Lung (tissue), 12 donors: ENCODE measurements around the gene EPHB2. TPM values are rescaled to one million over a fixed set of nuclear protein-coding genes. Genes with fewer than 3 reads are reported as not detected.
A peak's percentile ranks its signal among the peaks of the same experiment; 100 is the strongest.

Experiments used
- ATAC-seq: fragments of 200-7000 bp; cut with Tn5 transposase; one replicate; pipeline ENCODE4 v1.9.1; 2020; ENCODE audit warnings: moderate number of reproducible peaks; ENCODE audit not compliant: insufficient read depth, low FRiP score
- DNase-seq, 3 donors: peaks; one replicate each; pipeline ENCODE4 v3.0.0-alpha.2; 2013 to 2017
- H3K27ac ChIP-seq, 2 donors: one replicate each; pipeline ENCODE4 v1.5.1; 2013; ENCODE audit warnings: mild to moderate bottlenecking in 2 of 2, moderate library complexity in 2 of 2, control low read depth in 1 of 2, inconsistent platforms in 1 of 2, low read depth in 1 of 2, low read length in 1 of 2
- H3K27me3 ChIP-seq, 3 donors: one replicate each; pipeline ENCODE4 v1.5.1; 2013; ENCODE audit warnings: low read length in 2 of 3; ENCODE audit not compliant: control insufficient read depth in 3 of 3, insufficient read depth in 3 of 3
- H3K36me3 ChIP-seq, 4 donors: one replicate each; pipeline ENCODE4 v1.5.1; 2013; ENCODE audit warnings: low read length in 4 of 4, mild to moderate bottlenecking in 1 of 4, moderate library complexity in 1 of 4; ENCODE audit not compliant: control insufficient read depth in 4 of 4, insufficient read depth in 4 of 4
- H3K4me1 ChIP-seq, 5 donors: one replicate each; pipeline ENCODE4 v1.5.1; 2013; ENCODE audit warnings: low read length in 5 of 5, mild to moderate bottlenecking in 2 of 5, moderate library complexity in 1 of 5; ENCODE audit not compliant: control insufficient read depth in 5 of 5, insufficient read depth in 5 of 5
- H3K4me3 ChIP-seq: one replicate; pipeline ENCODE4 v1.5.1; 2013; ENCODE audit warnings: mild to moderate bottlenecking, control low read depth, moderate library complexity
- H3K9ac ChIP-seq, 2 donors: one replicate each; pipeline ENCODE4 v1.5.1; 2013; ENCODE audit warnings: low read length in 2 of 2, control low read depth in 1 of 2; ENCODE audit not compliant: insufficient read depth in 1 of 2
- H3K9me3 ChIP-seq, 4 donors: one replicate each; pipeline ENCODE4 v1.5.1; 2013; ENCODE audit warnings: low read length in 3 of 4, mild to moderate bottlenecking in 1 of 4, moderate library complexity in 1 of 4; ENCODE audit not compliant: control insufficient read depth in 4 of 4, insufficient read depth in 3 of 4
- WGBS, 2 donors: extraction: QIAGEN DNeasy Blood & Tissue Kit; methylation state at CpG; one replicate each; pipeline ENCODE4 v1.1.7; 2013; 5-methylcytosine and 5-hydroxymethylcytosine counted together
- polyA plus RNA-seq, 2 donors: library from polyadenylated mRNA; stranded (reverse); fragments of 200-250 nt; gene quantifications; one replicate each; pipeline ENCODE4 v1.2.1, GENCODE V29; 2013
- total RNA-seq, 2 donors: library from RNA; depleted of rRNA in 1 of 2; stranded (reverse); fragments of >200 nt in 1 of 2; gene quantifications; one replicate each; pipeline ENCODE4 v1.2.1, GENCODE V29; 2014 to 2021
- TF ChIP-seq, protein P1 (sequence below): IDR thresholded peaks from 2 replicates; pipeline ENCODE4 v1.5.1; 2012; ENCODE audit warnings: mild to moderate bottlenecking; ENCODE audit errors: control extremely low read depth, extremely low read depth
- donor health status: control.
- donor health status: control.
- donor health status: Bipolar disorder and iron deficiency.
- donor health status: healthy.
- donor health status: DM: yes; HTN: yes; CAD: no.

The EPHB2 gene
- total and polyA plus RNA-seq, 4 donors: 1.2 to 8.5 (median 5.8) TPM

DNA sequence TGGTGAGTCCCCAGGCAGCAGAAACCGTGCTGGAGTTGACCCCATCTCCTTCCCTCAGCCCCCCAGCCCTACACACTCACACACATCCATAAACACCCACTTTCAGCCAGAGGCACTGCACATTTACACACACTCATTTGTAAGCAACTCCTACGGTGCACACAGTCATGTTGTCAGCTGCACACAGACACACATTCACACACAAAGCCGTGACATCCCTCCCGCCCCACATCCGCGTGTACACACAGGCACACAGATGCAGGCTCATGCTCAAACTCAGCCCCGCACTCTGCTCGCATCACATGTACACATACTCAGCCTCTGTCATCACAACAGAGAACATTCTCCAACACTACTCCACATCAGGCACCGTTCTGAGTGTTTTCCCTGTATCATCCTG is 214.5 kb downstream of the EPHB2 start:
- Histone ChIP-seq H3K4me3 (no peak overlapping the region), H3K27me3 (no peaks in the 10 kb centered on the region), H3K27ac (no peak overlapping the region), H3K9me3 (peaks cover 0 to under 1% (median 0%) of the 10 kb centered on the region in 4 donors), H3K36me3 (no peaks in the 10 kb centered on the region), H3K4me1 (peaks cover 0 to 2% (median 0%) of the 10 kb centered on the region in 5 donors), H3K9ac (no peak overlapping the region)
- 66 to 84% methylated on average over 9 of the region's 9 CpGs for WGBS, 2 donors
- DNase-seq (peak in 1 of 3 donors; percentile 13), ATAC-seq (no peak)
- TF ChIP-seq, protein P1, sequence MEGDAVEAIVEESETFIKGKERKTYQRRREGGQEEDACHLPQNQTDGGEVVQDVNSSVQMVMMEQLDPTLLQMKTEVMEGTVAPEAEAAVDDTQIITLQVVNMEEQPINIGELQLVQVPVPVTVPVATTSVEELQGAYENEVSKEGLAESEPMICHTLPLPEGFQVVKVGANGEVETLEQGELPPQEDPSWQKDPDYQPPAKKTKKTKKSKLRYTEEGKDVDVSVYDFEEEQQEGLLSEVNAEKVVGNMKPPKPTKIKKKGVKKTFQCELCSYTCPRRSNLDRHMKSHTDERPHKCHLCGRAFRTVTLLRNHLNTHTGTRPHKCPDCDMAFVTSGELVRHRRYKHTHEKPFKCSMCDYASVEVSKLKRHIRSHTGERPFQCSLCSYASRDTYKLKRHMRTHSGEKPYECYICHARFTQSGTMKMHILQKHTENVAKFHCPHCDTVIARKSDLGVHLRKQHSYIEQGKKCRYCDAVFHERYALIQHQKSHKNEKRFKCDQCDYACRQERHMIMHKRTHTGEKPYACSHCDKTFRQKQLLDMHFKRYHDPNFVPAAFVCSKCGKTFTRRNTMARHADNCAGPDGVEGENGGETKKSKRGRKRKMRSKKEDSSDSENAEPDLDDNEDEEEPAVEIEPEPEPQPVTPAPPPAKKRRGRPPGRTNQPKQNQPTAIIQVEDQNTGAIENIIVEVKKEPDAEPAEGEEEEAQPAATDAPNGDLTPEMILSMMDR: no peak

GRCh38 chr1:22930240-22930912 is 219.7 kb downstream of the EPHB2 start:
- TF ChIP-seq, protein P1: peak; percentile 24

GRCh38 chr1:22932803-22933470 is 222.3 kb downstream of the EPHB2 start:
- H3K4me1 ChIP-seq: no peaks in the 10 kb centered on the region
- H3K9me3 ChIP-seq: peaks cover 0 to 7% (median 3%) of the 10 kb centered on the region in 4 donors
- no peaks in the 10 kb centered on the region for H3K36me3 ChIP-seq
- TF ChIP-seq, protein P1: no peak
- ATAC-seq: no peak
- DNase-seq: no peak
- H3K27me3 ChIP-seq: no peaks in the 10 kb centered on the region
- no peak overlapping the region for H3K4me3 ChIP-seq
- WGBS, 2 donors: 45 to 59% methylated on average over 4 of the region's 4 CpGs
- H3K9ac ChIP-seq: no peak overlapping the region
- no peak overlapping the region for H3K27ac ChIP-seq

More at GRCh38 chr1:22930240-22930912, 219.7 kb downstream of the EPHB2 start:
- DNase-seq: peak; percentile 32 to 61 (median 36)
- H3K4me1 ChIP-seq: no peaks in the 10 kb centered on the region
- H3K9me3 ChIP-seq: peaks cover 0 to 7% (median under 1%) of the 10 kb centered on the region in 4 donors
- no peaks in the 10 kb centered on the region for H3K36me3 ChIP-seq
- ATAC-seq: no peak
- H3K27me3 ChIP-seq: no peaks in the 10 kb centered on the region
- no peak overlapping the region for H3K4me3 ChIP-seq
- no peak overlapping the region for H3K27ac ChIP-seq
- WGBS, 2 donors: 40 to 45% methylated on average over 11 of the region's 11 CpGs
- H3K9ac ChIP-seq: no peak overlapping the region
